ENCODE measurements around the gene COL23A1. TPM values are rescaled to one million over a fixed set of nuclear protein-coding genes. Genes with fewer than 3 reads are reported as not detected.

COL23A1 gene
- total and polyA plus RNA-seq, 2 of the 8 experiments (the other 6 are each of a cell fraction or from before 2014, with no cell fraction given): 3.1 to 4.7 TPM

DNA sequence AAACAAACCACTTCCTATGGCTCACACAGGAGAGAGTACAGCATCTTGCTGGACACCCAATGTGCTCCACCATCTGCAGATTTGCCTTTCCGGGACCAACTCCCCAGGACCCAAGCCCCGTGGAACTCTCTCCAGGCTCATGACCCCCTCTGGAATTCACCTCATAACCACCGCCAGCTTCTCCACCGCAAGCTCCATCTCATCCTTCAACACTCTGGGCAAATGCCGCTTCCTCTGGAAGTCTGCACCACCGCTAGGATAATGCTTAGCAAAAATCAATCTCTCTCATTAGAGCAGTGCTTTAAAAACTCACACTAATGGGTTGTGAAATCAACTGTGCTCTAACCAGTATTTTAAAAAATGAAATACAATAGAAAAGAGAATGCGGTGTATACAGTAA, 150.0 kb downstream of the COL23A1 start:
- no peak overlapping the region for H2AK5ac ChIP-seq (ENCODE audit: low read depth, low read length)
- CTCF ChIA-PET (ENCODE audit: partially characterized antibody): interaction anchor here (0.7 to 4.1 kb wide), 5 partner anchors 14 to 291 kb away, joined by 3 to 19 read pairs (median 3); no protein-coding TSS in a partner anchor
- no peaks in the 10 kb centered on the region for H4K20me1 ChIP-seq (replicated peaks in 1 of 2; ENCODE audit: control insufficient read depth in 1 of 2, insufficient read depth in 2 of 2, low read length in 2 of 2)
- H3K23me2 ChIP-seq (ENCODE audit: low read depth, low read length): no peaks in the 10 kb centered on the region
- no peaks in the 10 kb centered on the region for H3K9me3 ChIP-seq (ENCODE audit: insufficient read depth in 2 of 2, low read depth in 1 of 2, low read length in 1 of 2)
- TF ChIP-seq HDAC2 (IDR thresholded peaks at IDR 0.05; ENCODE audit: borderline replicate concordance in 1 of 2, low read depth in 2 of 2, low read length in 2 of 2) (no peak), CBX8 (IDR thresholded peaks at IDR 0.05; ENCODE audit: borderline replicate concordance, low read depth, low read length) (no peak), NANOG (IDR thresholded peaks at IDR 0.05; ENCODE audit: insufficient read depth, low read depth, low read length, poor library complexity, severe bottlenecking) (no peak), ASH2L (IDR thresholded peaks at IDR 0.05; ENCODE audit: low read length) (no peak), PHF8 (conservative IDR thresholded peaks at IDR 0.05; ENCODE audit: low read depth, low read length) (no peak), RAD21 (IDR thresholded peaks at IDR 0.05 in 1 of 2, conservative IDR thresholded peaks at IDR 0.05 in 1 of 2; ENCODE audit: low read depth in 2 of 2, low read length in 2 of 2) (no peak)
- POLR2A ChIA-PET (ENCODE audit: partially characterized antibody): no interaction called here
- H3K4ac ChIP-seq (replicated peaks; ENCODE audit: insufficient read length, low read depth, low read length): no peak overlapping the region
- no peaks in the 10 kb centered on the region for H3K79me2 ChIP-seq (ENCODE audit: control insufficient read depth in 1 of 2, insufficient read depth in 2 of 2, low read length in 2 of 2)
- no peaks in the 10 kb centered on the region for H3K36me3 ChIP-seq (ENCODE audit: control insufficient read depth in 2 of 4, insufficient read depth in 4 of 4, low read length in 3 of 4)
- H4K91ac ChIP-seq (replicated peaks; ENCODE audit: insufficient read length, low read length): no peak overlapping the region
- H3K9ac ChIP-seq (replicated peaks in 1 of 4; ENCODE audit: extremely low read depth in 1 of 4, low read depth in 3 of 4, low read length in 3 of 4): no peak overlapping the region
- no peak overlapping the region for H3K4me2 ChIP-seq (ENCODE audit: insufficient read depth in 1 of 2, low read depth in 2 of 2, low read length in 2 of 2)
- H3K18ac ChIP-seq (ENCODE audit: extremely low read depth, low read length): no peak overlapping the region
- H2BK20ac ChIP-seq (ENCODE audit: low read length): no peak overlapping the region
- H3K4me3 ChIP-seq (ENCODE audit: extremely low read depth in 1 of 4, insufficient read depth in 2 of 4, low read depth in 3 of 4, low read length in 4 of 4): no peak overlapping the region
- no peak overlapping the region for H3K56ac ChIP-seq (replicated peaks; ENCODE audit: insufficient read length, low read depth, low read length)
- no peak overlapping the region for H3K23ac ChIP-seq (ENCODE audit: insufficient read length)
- DNase-seq (ENCODE audit: low read depth in 1 of 2, low spot score in 2 of 2) (no peak), FAIRE-seq (no peak)
- H3K4me1 ChIP-seq (replicated peaks in 1 of 4; ENCODE audit: control insufficient read depth in 3 of 4, insufficient read depth in 4 of 4, low read length in 3 of 4): peaks cover 0 to 4% (median 2%) of the 10 kb centered on the region in 4 experiments; a peak in 3 of 7 replicates
- H2BK12ac ChIP-seq (ENCODE audit: low read depth, low read length): no peak overlapping the region
- no peak overlapping the region for H2BK5ac ChIP-seq (ENCODE audit: low read depth, low read length)
- H3K27me3 ChIP-seq (replicated peaks in 1 of 4; ENCODE audit: control insufficient read depth in 3 of 4, extremely low read depth in 1 of 4, insufficient read depth in 3 of 4, low read length in 3 of 4): no peaks in the 10 kb centered on the region
- H2BK120ac ChIP-seq (replicated peaks; ENCODE audit: low read depth, low read length): no peak overlapping the region
- no peak overlapping the region for H2BK15ac ChIP-seq (ENCODE audit: low read length)
- H4K5ac ChIP-seq (ENCODE audit: insufficient read length, low read depth, low read length): no peak overlapping the region
- H3K79me1 ChIP-seq (ENCODE audit: low read depth, low read length): no peaks in the 10 kb centered on the region; the same call in 1 of the 2 replicates
- no peak overlapping the region for H3K14ac ChIP-seq (ENCODE audit: insufficient read length)
- H2AFZ ChIP-seq (ENCODE audit: low read length): no peak overlapping the region
- H3K27ac ChIP-seq (ENCODE audit: low read depth, low read length): no peak overlapping the region
- 93% methylated on average over 7 of the region's 7 CpGs; no CpG with 5 or more reads in 1 of the 2 experiments for WGBS, 2 experiments (ENCODE audit: extremely low coverage in 1 of 2, insufficient coverage in 1 of 2, insufficient read length in 1 of 2, insufficient replicate concordance in 2 of 2, low coverage in 1 of 2, low lambda C conversion rate in 2 of 2, missing lambda C conversion rate in 1 of 2)
- no peak overlapping the region for H4K8ac ChIP-seq (ENCODE audit: extremely low read depth, insufficient read depth, low read length)

Measured in H1 (cell line).